ENCODE data around the gene LZIC. TPM values are rescaled to one million over a fixed set of nuclear protein-coding genes. Genes with fewer than 3 reads are reported as not detected.
A peak's percentile ranks its signal among the peaks of the same experiment; 100 is the strongest.

LZIC gene
- total RNA-seq, 1 donor from 2014 or later, result 39.6 TPM

DNA sequence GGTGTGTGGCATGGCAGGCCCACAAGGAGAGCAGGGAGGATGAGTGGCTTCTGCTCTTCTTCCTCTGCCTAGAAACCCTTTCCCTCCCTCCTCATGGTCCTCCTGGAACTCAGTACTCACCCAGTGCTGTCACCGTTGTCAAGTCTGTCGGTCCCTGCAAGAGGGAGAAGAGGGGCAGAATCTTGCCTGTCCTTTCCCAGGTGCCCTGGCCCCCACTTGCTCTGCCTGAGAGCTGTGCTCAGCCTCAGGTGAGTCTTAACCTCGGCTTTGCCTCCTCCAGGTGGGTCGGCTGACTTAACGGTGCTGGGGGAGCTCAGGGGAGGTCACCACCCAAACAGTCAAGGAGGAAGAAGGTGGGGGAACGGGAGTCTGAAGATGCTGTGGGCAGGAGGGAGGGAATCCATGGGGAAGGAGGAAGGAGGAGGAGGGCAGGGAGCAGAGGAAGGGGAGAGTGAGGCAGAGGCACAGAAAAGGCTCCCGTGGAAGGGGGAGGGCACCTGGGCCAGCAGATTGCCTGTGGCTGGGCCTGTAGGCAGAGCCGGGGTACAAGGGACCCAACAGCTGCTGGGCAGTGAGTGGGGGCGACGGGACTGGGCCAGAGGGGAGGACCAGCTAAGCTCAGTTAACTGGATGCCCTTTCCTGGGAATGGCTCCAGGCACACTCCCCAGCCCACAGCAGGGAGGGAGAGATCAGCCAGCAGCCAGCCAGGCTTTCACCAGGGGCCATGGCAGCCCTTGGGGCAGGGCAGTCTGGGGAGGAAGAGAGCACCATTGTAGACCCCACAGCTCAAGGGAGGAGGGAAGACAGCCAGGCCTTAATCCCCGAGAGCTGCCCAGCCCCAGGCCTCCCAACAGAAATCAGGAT lies 59.4 kb downstream of the LZIC start:
- H3K4me1 Mint-ChIP-seq, result peaks cover 11% of the 10 kb centered on the region
- H3K27me3 Mint-ChIP-seq (ENCODE audit: low read depth), result no peaks in the 10 kb centered on the region
- peak overlapping the region; percentile 35 for H3K27ac Mint-ChIP-seq (ENCODE audit: unreplicated experiment)
- no peak for DNase-seq (ENCODE audit: low read depth, low spot score)
- H3K36me3 Mint-ChIP-seq (ENCODE audit: low read depth), result no peaks in the 10 kb centered on the region
- TF ChIP-seq CTCF (conservative IDR thresholded peaks at IDR 0.05), result no peak
- H3K9me3 Mint-ChIP-seq, result no peaks in the 10 kb centered on the region
- no peak overlapping the region for H3K4me3 Mint-ChIP-seq

DNA sequence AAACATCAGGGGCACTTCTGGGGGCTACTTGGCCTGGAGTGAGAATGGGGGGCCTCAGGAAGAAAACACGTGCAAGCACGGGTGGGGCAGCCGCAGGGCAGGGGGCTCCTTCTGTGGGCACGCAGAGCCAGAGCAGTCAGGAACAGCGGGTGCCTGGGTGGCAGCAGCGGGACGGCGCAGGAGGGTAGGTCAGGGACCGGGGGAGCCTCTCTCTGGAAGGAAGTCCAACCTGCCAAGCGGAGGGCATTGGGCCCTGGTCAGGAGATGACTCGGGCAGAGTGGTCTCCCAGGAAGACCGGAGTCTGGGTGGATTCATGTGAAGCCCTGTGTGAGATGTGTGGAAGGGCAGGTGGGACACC lies 60.3 kb downstream of the LZIC start:
- H3K27me3 Mint-ChIP-seq (ENCODE audit: low read depth), result no peaks in the 10 kb centered on the region
- H3K9me3 Mint-ChIP-seq, result no peaks in the 10 kb centered on the region
- H3K4me1 Mint-ChIP-seq, result peaks cover 8% of the 10 kb centered on the region
- no peak overlapping the region for H3K27ac Mint-ChIP-seq (ENCODE audit: unreplicated experiment)
- no peaks in the 10 kb centered on the region for H3K36me3 Mint-ChIP-seq (ENCODE audit: low read depth)
- H3K4me3 Mint-ChIP-seq, result no peak overlapping the region
- TF ChIP-seq CTCF (conservative IDR thresholded peaks at IDR 0.05), result no peak
- no peak for DNase-seq (ENCODE audit: low read depth, low spot score)

- no peak for TF ChIP-seq CTCF (conservative IDR thresholded peaks at IDR 0.05)
- no peaks in the 10 kb centered on the region for H3K27me3 Mint-ChIP-seq (ENCODE audit: low read depth)
- peaks cover 8% of the 10 kb centered on the region for H3K4me1 Mint-ChIP-seq
- DNase-seq (ENCODE audit: low read depth, low spot score), result no peak
- H3K4me3 Mint-ChIP-seq, result no peak overlapping the region
- no peaks in the 10 kb centered on the region for H3K9me3 Mint-ChIP-seq
- H3K27ac Mint-ChIP-seq (ENCODE audit: unreplicated experiment), result peak overlapping the region; percentile 89
- no peaks in the 10 kb centered on the region for H3K36me3 Mint-ChIP-seq (ENCODE audit: low read depth)
Measured at GRCh38 chr1:9882296-9882944, 60.8 kb downstream of the LZIC start.

GRCh38 chr1:9881838-9882249 lies 61.3 kb downstream of the LZIC start:
- Mint-ChIP-seq H3K36me3 (ENCODE audit: low read depth) (no peaks in the 10 kb centered on the region), H3K9me3 (no peaks in the 10 kb centered on the region), H3K27ac (ENCODE audit: unreplicated experiment) (peak overlapping the region; percentile 89), H3K4me1 (peaks cover 8% of the 10 kb centered on the region), H3K27me3 (ENCODE audit: low read depth) (no peaks in the 10 kb centered on the region), H3K4me3 (no peak overlapping the region)
- DNase-seq (ENCODE audit: low read depth, low spot score), result no peak
- TF ChIP-seq CTCF (conservative IDR thresholded peaks at IDR 0.05), result no peak

Small RNAs within 50 kb of the gene (microRNA-seq; reads per million reads assigned to microRNA genes)
- gene MIR5697, result 4.1 reads per million

Other genes with a start within 250 kb of the LZIC start
- 133 and 136 TPM in 2 replicates for gene CLSTN1, start 119.4 kb downstream of the LZIC start, total RNA-seq
- 74.8 and 75.5 TPM in 2 replicates for gene CTNNBIP1, start 33.1 kb downstream of the LZIC start, total RNA-seq
- 8.8 and 9.6 TPM in 2 replicates for gene NMNAT1, start 84 bp upstream of the LZIC start, total RNA-seq
- not detected in 2 replicates for gene RBP7, start 53.8 kb upstream of the LZIC start, total RNA-seq
- 72.8 and 74.4 TPM in 2 replicates for gene UBE4B, start 89.6 kb upstream of the LZIC start, total RNA-seq